Transverse colon (tissue), 4 donors: ENCODE results near the gene PDZD2.

Experiments
- POLR2A ChIP-seq: fragments of 450-650 bp; IDR thresholded peaks from one replicate; pipeline ENCODE4 v1.6.1; 2016; ENCODE audit warnings: antibody characterized with exemption, mild to moderate bottlenecking, moderate library complexity
- POLR2AphosphoS5 ChIP-seq, 3 donors: sonication (generic); formaldehyde crosslinking; IDR thresholded peaks; one replicate each; pipeline ENCODE4 v1.6.1; 2016; ENCODE audit warnings: antibody characterized with exemption in 3 of 3
- TF ChIP-seq, protein P1 (sequence below), 5 experiments: fragments of 200-600 bp in 3 of 5; fragments of 450-650 bp in 2 of 5; sonication (generic) in 3 of 5; IDR thresholded peaks; 1 replicate in 2 of 5; 2 replicates in 3 of 5; pipeline ENCODE4 v1.5.1; 2016 to 2017; ENCODE audit warnings: antibody characterized with exemption in 5 of 5, inconsistent platforms in 3 of 5, mild to moderate bottlenecking in 2 of 5, moderate library complexity in 1 of 5

DNA sequence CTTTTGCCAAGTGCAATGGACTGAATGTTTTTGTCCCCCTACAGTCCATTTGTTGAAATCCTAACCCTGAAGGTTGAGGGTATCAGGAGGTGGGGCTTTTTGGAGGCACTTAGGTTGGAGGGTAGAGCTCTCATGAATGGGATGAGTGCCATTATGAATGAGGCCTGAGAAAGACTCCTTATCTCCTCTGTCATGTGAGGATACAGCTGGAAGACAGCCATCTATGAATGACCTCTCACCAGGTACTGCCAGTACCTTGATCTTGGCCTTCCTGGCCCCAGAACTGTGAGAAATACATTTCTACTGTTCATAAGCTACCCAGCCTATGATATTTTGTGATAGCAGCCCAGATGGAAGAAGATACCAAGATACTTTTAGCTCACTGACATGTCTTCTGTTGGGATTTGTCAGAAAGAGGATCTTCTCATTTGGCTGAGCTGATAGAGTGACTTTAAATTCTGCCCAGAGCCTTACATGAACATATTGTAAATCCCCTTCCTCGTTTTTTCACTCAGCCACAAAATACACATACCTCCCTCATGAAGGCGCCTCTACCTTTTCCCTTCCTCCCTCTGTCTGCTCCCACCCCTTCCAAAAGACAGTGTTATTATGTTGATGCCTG, 256.4 kb downstream of the PDZD2 start:
- TF ChIP-seq, protein P1, sequence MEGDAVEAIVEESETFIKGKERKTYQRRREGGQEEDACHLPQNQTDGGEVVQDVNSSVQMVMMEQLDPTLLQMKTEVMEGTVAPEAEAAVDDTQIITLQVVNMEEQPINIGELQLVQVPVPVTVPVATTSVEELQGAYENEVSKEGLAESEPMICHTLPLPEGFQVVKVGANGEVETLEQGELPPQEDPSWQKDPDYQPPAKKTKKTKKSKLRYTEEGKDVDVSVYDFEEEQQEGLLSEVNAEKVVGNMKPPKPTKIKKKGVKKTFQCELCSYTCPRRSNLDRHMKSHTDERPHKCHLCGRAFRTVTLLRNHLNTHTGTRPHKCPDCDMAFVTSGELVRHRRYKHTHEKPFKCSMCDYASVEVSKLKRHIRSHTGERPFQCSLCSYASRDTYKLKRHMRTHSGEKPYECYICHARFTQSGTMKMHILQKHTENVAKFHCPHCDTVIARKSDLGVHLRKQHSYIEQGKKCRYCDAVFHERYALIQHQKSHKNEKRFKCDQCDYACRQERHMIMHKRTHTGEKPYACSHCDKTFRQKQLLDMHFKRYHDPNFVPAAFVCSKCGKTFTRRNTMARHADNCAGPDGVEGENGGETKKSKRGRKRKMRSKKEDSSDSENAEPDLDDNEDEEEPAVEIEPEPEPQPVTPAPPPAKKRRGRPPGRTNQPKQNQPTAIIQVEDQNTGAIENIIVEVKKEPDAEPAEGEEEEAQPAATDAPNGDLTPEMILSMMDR (IDR thresholded peaks at IDR 0.05) = no peak
- TF ChIP-seq POLR2AphosphoS5 (IDR thresholded peaks at IDR 0.05) (no peak), POLR2A (no peak)
